ENCODE measurements around the gene FGR. TPM values are rescaled to one million over a fixed set of nuclear protein-coding genes. Genes with fewer than 3 reads are reported as not detected.

FGR gene
- polyA plus RNA-seq, 1 experiment = not detected

DNA sequence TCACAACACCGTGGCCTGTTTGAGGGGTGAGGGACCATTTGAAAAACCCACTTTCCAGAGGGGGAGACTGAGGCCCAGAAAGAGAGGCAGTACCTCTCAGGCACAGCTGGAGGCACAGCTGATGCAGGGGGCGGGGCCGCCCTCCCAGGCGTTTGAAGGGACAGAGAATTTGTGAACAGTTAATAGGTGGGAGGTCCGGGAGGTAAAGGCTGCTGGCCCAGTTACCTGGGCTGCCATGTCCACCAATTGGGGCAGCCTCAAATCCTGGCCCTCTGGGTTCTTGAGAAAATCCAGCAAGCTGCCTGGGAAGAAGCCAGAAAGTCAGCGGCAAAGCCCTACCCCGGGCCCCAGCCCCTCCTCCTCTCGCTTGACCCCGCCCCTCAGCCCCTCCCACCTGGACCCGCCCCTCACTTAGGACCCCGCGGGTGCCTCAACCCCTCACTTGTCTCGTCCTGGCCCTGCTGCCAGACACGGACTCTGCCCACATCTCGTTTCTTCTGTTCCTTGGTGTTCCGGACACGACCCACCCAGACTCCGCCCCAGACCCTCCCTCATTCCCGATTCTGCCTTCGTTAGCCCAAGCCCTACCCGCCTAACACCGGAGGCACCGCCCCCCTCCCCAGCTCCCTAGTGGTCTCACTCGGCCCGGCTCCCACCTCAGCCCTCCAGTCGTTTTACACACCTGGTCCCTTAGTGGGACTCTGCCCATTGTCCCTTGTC is 20.2 kb downstream of the FGR start:
- TF ChIP-seq, protein P1, sequence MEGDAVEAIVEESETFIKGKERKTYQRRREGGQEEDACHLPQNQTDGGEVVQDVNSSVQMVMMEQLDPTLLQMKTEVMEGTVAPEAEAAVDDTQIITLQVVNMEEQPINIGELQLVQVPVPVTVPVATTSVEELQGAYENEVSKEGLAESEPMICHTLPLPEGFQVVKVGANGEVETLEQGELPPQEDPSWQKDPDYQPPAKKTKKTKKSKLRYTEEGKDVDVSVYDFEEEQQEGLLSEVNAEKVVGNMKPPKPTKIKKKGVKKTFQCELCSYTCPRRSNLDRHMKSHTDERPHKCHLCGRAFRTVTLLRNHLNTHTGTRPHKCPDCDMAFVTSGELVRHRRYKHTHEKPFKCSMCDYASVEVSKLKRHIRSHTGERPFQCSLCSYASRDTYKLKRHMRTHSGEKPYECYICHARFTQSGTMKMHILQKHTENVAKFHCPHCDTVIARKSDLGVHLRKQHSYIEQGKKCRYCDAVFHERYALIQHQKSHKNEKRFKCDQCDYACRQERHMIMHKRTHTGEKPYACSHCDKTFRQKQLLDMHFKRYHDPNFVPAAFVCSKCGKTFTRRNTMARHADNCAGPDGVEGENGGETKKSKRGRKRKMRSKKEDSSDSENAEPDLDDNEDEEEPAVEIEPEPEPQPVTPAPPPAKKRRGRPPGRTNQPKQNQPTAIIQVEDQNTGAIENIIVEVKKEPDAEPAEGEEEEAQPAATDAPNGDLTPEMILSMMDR (IDR thresholded peaks at IDR 0.05; ENCODE audit: insufficient read depth, low read depth, low read length) = no peak
- ChIA-PET CTCF (interaction anchor here (1.3 to 11.8 kb wide), 4 partner anchors 8 to 55 kb away, joined by 5 to 223 read pairs (median 9); no protein-coding TSS in a partner anchor), POLR2A (no interaction called here)
- Histone ChIP-seq H3K4me3 (ENCODE audit: low read depth, low read length) (no peak overlapping the region), H3K27me3 (ENCODE audit: control insufficient read depth, insufficient read depth, low read length) (peaks cover 5% of the 10 kb centered on the region), H3K36me3 (ENCODE audit: control insufficient read depth, insufficient read depth, low read length) (no peaks in the 10 kb centered on the region)
- DNase-seq (ENCODE audit: low read depth) = no peak

DNA sequence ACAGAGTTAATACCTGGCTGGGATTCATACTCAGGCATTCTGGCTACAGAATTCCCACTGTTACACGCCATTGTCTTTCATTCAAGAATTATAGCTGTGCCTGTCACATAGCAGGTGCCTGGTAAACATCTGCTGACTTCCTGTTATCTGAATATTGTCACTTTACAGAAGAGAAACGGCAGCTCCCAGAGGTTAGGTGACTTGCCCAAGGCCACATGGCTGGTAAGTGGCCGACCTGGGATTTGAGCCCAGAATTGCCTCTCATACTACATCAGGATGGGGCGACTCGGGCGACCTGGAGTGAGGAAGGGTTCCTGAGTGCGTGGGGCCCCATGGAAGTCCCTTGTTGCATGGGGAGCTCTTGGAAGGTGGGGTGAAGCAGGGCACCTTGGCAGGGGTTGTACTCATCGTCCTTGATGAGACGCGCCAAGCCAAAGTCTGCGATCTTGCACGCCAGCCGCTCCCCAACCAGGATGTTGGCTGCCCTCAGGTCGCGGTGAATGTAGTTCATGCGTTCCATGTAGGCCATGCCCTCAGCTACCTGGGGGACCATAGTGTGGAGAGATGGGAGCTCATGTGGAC is 20.9 kb downstream of the FGR start:
- POLR2A ChIA-PET = no interaction called here
- CTCF ChIA-PET = interaction anchor here (1.3 to 11.8 kb wide), 3 partner anchors 16 to 55 kb away, joined by 5 to 223 read pairs (median 5); no protein-coding TSS in a partner anchor
- peaks cover 5% of the 10 kb centered on the region for H3K27me3 ChIP-seq (ENCODE audit: control insufficient read depth, insufficient read depth, low read length)
- no peak for DNase-seq (ENCODE audit: low read depth)
- H3K4me3 ChIP-seq (ENCODE audit: low read depth, low read length) = no peak overlapping the region
- TF ChIP-seq, protein P1 (IDR thresholded peaks at IDR 0.05; ENCODE audit: insufficient read depth, low read depth, low read length) = no peak
- H3K36me3 ChIP-seq (ENCODE audit: control insufficient read depth, insufficient read depth, low read length) = no peaks in the 10 kb centered on the region

DNA sequence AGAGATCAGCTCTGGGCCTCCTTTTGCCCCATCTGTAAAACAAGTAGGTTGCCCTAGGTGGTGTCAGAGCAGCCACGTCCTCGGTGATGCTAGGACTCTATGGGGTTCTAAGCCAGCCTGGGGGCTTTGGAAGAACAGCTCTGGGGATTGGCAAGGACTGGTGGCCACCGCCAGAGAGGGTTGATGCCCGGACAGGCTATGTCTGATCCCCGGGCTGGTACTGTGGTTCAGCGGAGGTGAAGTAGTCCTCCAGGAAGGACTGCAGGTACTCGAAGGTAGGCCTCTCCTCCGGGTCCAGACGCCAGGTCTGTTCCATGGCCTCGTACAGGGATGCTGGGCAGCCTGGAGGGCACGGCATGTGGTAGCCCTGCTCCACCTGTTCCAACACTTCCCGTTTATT is 22.3 kb downstream of the FGR start:
- H3K4me3 ChIP-seq (ENCODE audit: low read depth, low read length) = no peak overlapping the region
- TF ChIP-seq, protein P1 (IDR thresholded peaks at IDR 0.05; ENCODE audit: insufficient read depth, low read depth, low read length) = no peak
- H3K27me3 ChIP-seq (ENCODE audit: control insufficient read depth, insufficient read depth, low read length) = peaks cover 5% of the 10 kb centered on the region
- ChIA-PET POLR2A (no interaction called here), CTCF (interaction anchor here (0.9 to 11.8 kb wide), 4 partner anchors 7 to 51 kb away, joined by 3 to 223 read pairs (median 21); no protein-coding TSS in a partner anchor)
- H3K36me3 ChIP-seq (ENCODE audit: control insufficient read depth, insufficient read depth, low read length) = no peaks in the 10 kb centered on the region
- no peak for DNase-seq (ENCODE audit: low read depth)

DNA sequence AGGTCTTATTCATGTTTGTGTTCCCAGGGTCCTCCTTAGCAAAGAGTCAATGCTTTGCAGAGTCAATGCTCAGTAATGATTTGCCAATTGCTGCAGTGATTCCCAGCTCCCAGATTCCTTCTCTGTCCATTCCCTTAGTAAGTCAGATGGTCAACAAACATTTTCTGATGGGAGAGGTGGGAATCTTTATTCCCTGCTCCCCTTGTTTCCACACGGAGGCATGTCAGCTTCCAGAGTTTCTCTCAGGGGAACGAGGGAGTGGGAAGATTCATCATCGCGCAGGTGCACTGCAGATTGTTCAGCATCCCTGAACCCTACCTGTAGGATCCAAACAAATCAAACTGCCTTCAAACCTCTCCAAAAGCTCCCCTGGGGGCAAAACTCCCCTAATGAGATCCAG is 23.5 kb downstream of the FGR start:
- H3K4me3 ChIP-seq (ENCODE audit: low read depth, low read length) = no peak overlapping the region
- TF ChIP-seq, protein P1 (IDR thresholded peaks at IDR 0.05; ENCODE audit: insufficient read depth, low read depth, low read length) = no peak
- DNase-seq (ENCODE audit: low read depth) = no peak
- peaks cover 5% of the 10 kb centered on the region for H3K27me3 ChIP-seq (ENCODE audit: control insufficient read depth, insufficient read depth, low read length)
- H3K36me3 ChIP-seq (ENCODE audit: control insufficient read depth, insufficient read depth, low read length) = no peaks in the 10 kb centered on the region
- ChIA-PET CTCF (interaction anchor here (0.5 to 12.5 kb wide), 9 partner anchors 9 to 278 kb away, joined by 3 to 238 read pairs (median 5); no protein-coding TSS in a partner anchor), POLR2A (no interaction called here)

DNA sequence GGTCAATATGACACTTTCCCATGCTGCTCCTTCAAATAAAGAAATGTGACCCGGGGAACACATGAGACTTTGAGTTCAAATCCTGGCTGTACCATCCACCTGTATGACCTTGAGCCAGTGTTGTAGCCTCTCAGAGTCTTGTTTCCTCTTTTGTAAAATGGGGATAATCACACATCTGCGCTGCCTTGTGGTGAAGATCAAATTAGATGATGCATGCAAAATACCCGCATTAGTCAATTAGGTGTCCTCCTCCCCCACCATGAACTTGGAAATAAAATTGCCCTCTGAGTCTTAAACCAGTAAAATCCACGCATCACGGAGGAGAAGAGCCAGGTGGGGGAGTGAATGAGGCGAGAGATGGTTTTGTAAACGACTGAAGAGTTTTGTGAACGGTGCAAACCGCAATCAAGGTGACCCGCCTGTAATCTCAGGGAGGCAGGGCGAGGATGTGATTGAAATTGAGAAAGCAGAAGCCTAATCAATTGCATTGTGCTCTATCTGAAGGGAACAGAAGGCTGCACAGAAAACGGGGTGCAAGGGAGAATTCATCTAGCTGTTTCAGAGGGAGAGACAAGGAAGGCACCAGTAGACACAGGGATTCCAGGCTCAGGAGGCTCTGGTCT is 25.3 kb downstream of the FGR start:
- no peaks in the 10 kb centered on the region for H3K36me3 ChIP-seq (ENCODE audit: control insufficient read depth, insufficient read depth, low read length)
- peaks cover 3% of the 10 kb centered on the region for H3K27me3 ChIP-seq (ENCODE audit: control insufficient read depth, insufficient read depth, low read length)
- TF ChIP-seq, protein P1 (IDR thresholded peaks at IDR 0.05; ENCODE audit: insufficient read depth, low read depth, low read length) = no peak
- ChIA-PET CTCF (interaction anchor here (0.9 to 12.5 kb wide), 10 partner anchors 10 to 214 kb away, joined by 3 to 238 read pairs (median 28); partner anchors contain the start of gene IFI6), POLR2A (no interaction called here)
- DNase-seq (ENCODE audit: low read depth) = no peak
- H3K4me3 ChIP-seq (ENCODE audit: low read depth, low read length) = no peak overlapping the region

Data from BJ (cell line).